ENCODE data around the gene ZNF8. TPM values are rescaled to one million over a fixed set of nuclear protein-coding genes. Genes with fewer than 3 reads are reported as not detected.
A peak's percentile ranks its signal among the peaks of the same experiment; 100 is the strongest.

The ZNF8 gene
- total and polyA plus RNA-seq, 11 donors = 2.6 to 7.8 (median 5.2) TPM

GRCh38 chr19:58304748-58305064 is 26.0 kb downstream of the ZNF8 start:
- intact Hi-C loops (cut with DNase I) = loop anchor here in 7 of 10 donors (2.0 to 5.0 kb wide), 4 partner anchors 26 to 122 kb away; partner anchors contain the start of genes ZNF274 (in 4 of the 7), ZNF544 (in 4 of the 7) and ZNF8 (in 2 of the 7)
- peak overlapping the region in 11 of 12 donors; percentile 75 to 94 (median 83) for H3K4me3 ChIP-seq
- peaks cover 0 to 59% (median 46%) of the 10 kb centered on the region in 9 donors for H3K36me3 ChIP-seq
- no peaks in the 10 kb centered on the region for H3K27me3 ChIP-seq
- peak in 2 of 4 donors; percentile 3 to 5 for ATAC-seq
- WGBS, 4 donors = 17 to 25% (median 20%) methylated on average over 7 of the region's 7 CpGs
- peaks cover 0 to 23% (median 13%) of the 10 kb centered on the region in 12 donors for H3K4me1 ChIP-seq
- DNase-seq = no peak
- H3K27ac ChIP-seq = peak overlapping the region; percentile 76 to 94 (median 88)
- no peak for TF ChIP-seq POLR2A (IDR thresholded peaks at IDR 0.05)
- TF ChIP-seq CTCF (IDR thresholded peaks at IDR 0.05) = no peak
- no peaks in the 10 kb centered on the region for H3K9me3 ChIP-seq

GRCh38 chr19:58305065-58305931 is 26.5 kb downstream of the ZNF8 start, which contains the start of gene ERVK3-1:
Gene ERVK3-1, plus strand, starts transcription at chr19:58305377. Its CDS starts 6,792 bp downstream, at chr19:58312169.
- Histone ChIP-seq H3K36me3 (peaks cover 0 to 57% (median 44%) of the 10 kb centered on the region in 9 donors), H3K4me1 (peaks cover 0 to 23% (median 13%) of the 10 kb centered on the region in 12 donors), H3K27me3 (no peaks in the 10 kb centered on the region), H3K27ac (peak within 1 kb of the TSS; percentile 76 to 94 (median 88)), H3K9me3 (no peaks in the 10 kb centered on the region), H3K4me3 (peak within 1 kb of the TSS; percentile 50 to 94 (median 82))
- TF ChIP-seq CTCF (IDR thresholded peaks at IDR 0.05) (peak in 6 of 12 donors; percentile 10 to 38 (median 16)), POLR2A (IDR thresholded peaks at IDR 0.05) (peak; percentile 7 to 87)
- ATAC-seq = peak; percentile 99 to 100 (median 100)
- WGBS, 4 donors = 1% methylated on average over 55 of the region's 55 CpGs
- intact Hi-C loops (cut with DNase I) = loop anchor here in 7 of 10 donors (2.0 to 5.0 kb wide), 4 partner anchors 26 to 123 kb away; partner anchors contain the start of genes ZNF274 (in 4 of the 7), ZNF544 (in 4 of the 7) and ZNF8 (in 2 of the 7)
- peak; percentile 96 to 98 (median 98) for DNase-seq

GRCh38 chr19:58305932-58306323 is 27.2 kb downstream of the ZNF8 start:
- peak overlapping the region in 11 of 12 donors; percentile 83 to 94 (median 89) for H3K27ac ChIP-seq
- no peak for TF ChIP-seq CTCF (IDR thresholded peaks at IDR 0.05)
- no peak for TF ChIP-seq POLR2A (IDR thresholded peaks at IDR 0.05)
- WGBS, 4 donors = 62 to 85% (median 77%) methylated on average over 12 of the region's 12 CpGs
- DNase-seq (no peak), ATAC-seq (no peak)
- H3K4me1 ChIP-seq = peaks cover 0 to 24% (median 13%) of the 10 kb centered on the region in 12 donors
- H3K27me3 ChIP-seq = no peaks in the 10 kb centered on the region
- intact Hi-C loops (cut with DNase I) = loop anchor here in 7 of 10 donors (2.0 to 5.0 kb wide), 4 partner anchors 27 to 124 kb away; partner anchors contain the start of genes ZNF274 (in 4 of the 7), ZNF544 (in 4 of the 7) and ZNF8 (in 2 of the 7)
- H3K9me3 ChIP-seq = no peaks in the 10 kb centered on the region
- H3K36me3 ChIP-seq = peaks cover 0 to 50% (median 39%) of the 10 kb centered on the region in 9 donors
- H3K4me3 ChIP-seq = peak overlapping the region; percentile 50 to 94 (median 82)

GRCh38 chr19:58307736-58308135 is 29.0 kb downstream of the ZNF8 start:
- ATAC-seq = no peak
- Histone ChIP-seq H3K9me3 (no peaks in the 10 kb centered on the region), H3K27me3 (no peaks in the 10 kb centered on the region), H3K27ac (no peak overlapping the region), H3K4me1 (peaks cover 0 to 24% (median 13%) of the 10 kb centered on the region in 12 donors), H3K4me3 (no peak overlapping the region), H3K36me3 (peaks cover 0 to 55% (median 50%) of the 10 kb centered on the region in 9 donors)
- WGBS, 4 donors = 82 to 87% (median 86%) methylated on average over 4 of the region's 4 CpGs
- intact Hi-C loops (cut with DNase I) = loop anchor here in 6 of 10 donors (5.0 kb wide), 2 partner anchors 80 to 125 kb away; partner anchors contain the start of genes ZNF274 (in 4 of the 6) and ZNF544 (in 3 of the 6)
- TF ChIP-seq CTCF (IDR thresholded peaks at IDR 0.05) (no peak), POLR2A (IDR thresholded peaks at IDR 0.05) (no peak)
- no peak for DNase-seq

Measured in heart left ventricle (tissue), 16 donors.